CD4-positive, alpha-beta T cell treated with Interleukin-6 at 100 ng/mL for 8 hours (primary cell): Measurements from ENCODE around the gene PPIL4.
"Not testable (repeated sequence)": the region's sequence is repeated elsewhere in the genome, so short reads cannot be mapped to it uniquely, and the experiment has no call there.

Experiments used
- DNase-seq: peaks from one replicate; pipeline ENCODE4 v3.0.0-alpha.2; 2020; ENCODE audit warnings: mixed read lengths, low spot score

Gene PPIL4

DNA sequence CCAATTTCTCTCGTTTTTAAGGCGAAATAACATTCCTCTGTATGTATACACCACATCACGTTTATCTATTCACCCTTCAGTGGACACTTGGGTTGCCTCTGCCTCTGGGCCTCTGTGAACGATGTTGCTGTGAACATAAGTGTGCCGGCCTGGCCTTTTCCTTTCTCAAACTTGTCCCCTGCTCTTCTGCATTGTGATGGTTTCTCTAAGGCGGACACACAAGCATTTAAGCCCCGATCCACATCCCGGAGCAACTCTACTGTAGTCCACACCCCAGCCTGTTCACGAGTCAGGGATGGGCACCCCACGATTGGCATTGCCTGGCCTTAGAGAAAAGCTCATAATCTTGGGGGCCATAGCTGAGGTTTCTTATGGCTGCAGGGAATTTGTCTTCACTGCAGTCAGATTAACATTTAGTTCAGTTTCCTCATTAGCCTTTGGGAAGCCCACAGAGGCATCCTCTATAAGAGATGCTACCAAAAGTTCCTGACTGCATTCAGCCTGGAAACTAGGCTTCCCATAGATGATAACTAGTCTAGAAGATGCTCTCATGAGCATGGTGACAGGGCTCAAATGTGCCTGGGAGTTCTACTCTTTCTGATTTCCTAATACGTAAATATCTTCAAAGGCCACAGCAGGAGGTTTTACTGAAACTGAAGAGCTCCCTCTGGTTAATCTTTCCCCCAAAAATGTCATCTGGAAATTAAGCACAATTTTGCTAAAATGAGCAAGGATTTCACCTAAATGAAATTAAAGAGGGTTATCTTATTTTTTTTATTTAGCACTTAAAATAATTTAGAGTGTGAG, 61.8 kb downstream of the PPIL4 start:
- no peak for DNase-seq

DNA sequence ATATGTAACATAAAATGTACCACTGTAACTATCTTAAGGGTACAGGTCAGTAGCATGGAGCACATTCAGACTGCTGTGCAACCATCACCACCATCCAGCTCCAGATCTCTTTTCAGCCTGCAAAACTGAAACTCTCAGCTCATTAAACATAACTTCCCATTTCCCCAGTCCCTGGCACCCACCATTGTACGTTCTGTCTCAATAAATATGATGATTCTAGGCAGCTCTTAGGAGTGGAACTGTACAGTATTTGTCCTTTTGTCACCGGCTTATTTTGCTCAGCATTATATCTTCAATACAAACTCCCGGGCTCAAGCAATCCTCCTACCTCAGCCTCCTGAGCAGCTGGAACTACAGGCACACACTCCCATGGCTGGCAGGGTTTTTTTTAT, 62.5 kb downstream of the PPIL4 start:
- no peak for DNase-seq

GRCh38 chr6:149482545-149483333, 63.1 kb downstream of the PPIL4 start:
- peak; percentile 29 for DNase-seq

DNA sequence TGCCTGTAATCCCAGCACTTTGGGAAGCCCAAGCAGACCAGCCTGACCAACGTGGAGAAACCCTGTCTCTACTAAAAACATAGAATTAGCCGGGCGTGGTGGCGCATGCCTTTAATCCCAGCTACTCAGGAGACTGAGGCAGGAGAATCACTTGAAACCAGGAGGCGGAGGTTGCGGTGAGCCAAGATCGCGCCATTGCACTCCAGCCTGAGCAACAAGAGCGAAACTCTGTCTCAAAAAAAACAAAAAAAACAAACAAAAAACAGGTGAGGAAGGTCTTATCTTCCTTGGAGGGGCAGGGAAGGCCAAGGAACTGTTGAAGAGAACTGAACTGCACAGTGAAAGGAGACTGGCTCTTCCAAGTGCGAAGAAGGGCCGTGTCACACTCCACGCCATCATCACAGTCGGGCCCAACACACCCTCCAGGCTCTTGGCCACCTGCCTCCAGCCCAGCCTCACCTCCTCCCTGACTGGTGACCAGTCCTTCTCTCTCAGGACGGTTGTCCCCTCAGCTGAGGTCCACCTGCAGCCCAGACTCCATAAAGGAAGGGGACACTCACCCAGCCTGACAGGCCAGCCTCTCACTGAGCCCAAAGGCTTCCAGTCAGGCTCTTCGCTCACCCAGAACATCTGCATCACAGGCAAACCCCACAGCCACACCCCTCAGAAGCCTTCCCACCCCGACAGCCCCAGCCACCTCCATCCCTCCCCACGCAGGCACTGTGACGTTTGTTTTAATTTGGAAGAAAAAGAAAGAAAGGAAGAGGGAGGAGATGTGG, 65.2 kb downstream of the PPIL4 start:
- peak; percentile 47 for DNase-seq

DNA sequence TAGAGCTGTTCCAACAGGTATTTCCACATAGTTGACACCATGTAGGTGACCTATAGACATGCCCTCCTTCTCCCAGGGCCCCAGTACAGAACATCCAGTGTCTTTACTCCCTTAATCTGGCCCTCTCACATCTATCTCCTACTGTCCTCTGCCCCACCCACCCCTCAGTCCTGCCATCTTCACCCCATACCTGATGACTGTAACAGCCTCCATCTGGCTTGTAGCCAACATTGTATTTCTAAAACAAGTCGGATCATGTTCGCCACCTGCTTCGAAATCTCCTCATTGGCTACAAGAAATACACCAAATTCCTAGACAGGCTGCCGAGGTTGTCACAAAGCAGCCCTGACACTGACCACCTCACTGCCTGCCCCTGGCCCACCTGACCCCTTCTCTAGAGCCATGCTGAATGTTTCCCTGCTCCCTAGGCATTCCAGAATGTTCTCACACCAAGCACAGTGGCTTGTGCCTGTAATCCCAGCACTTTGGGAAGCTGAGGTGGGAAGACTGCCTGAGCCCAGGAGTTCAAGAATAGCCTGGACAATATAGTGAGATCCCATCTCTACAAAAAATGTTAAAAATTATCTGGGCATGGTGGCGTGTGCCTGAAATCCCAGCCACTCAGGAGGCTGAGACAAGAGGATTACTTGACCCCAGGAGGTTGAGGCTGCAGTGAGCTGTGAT, 67.1 kb downstream of the PPIL4 start:
- DNase-seq, result no peak

DNA sequence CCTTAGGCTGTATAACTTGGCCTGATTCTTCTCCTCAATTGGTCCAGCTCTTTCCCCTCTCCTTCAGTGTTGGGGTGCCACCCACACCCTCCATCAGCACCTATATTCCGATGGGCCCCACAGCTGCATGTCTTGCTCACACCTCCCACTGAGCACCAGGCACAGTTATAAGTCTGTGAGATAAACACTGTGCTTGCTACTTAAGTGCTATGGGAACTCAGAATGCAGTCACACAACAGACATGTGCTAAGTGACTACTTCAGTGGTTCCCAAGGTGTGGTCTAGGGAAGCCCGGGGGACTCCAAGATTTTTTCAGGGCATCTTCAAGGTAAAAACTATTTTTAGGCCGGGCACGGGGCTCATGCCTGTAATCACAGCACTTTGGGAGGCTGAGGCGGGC, 68.3 kb downstream of the PPIL4 start:
- DNase-seq, result no peak

- no peak for DNase-seq
These were observed 68.9 kb downstream of the PPIL4 start for GRCh38 chr6:149476789-149477455.

DNA sequence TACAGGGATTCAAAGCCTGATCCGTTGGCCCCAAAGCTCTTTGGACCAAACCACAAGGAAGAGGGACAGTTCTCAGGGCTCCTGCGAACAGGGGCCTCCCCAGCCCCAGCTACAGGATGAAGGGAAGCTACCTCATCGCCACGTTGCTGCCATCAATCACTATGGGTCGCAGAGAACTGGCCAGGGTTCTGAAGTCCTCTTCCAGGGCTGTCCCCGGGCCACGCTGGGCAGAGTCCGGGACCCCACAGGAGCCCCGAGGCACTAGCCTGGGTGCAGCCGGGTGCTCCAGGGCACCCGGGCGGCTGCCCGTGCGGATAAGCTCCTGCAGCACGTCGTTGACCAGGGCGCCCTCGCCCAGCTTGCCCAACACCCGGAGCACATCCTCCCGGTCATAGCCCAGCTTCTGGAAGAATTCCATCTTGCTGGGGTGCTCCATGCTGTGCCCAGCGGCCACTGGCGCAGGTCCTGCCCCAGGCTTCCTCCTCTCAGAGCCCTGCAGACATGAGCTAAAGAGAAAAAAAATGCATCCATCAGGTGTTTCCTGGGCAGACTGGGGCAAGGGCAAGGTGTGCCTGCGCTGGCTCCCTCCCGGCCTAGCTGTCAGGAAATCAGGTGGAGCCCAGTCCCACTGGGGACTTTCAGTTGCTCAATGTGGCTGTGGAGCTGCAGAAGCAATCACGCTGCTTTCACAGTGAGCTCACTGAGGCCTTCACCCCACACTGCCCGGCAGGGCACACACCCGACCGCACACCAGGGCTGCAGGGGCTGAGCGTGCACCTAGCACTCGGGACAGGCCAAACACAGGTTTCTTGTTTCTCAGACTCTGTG, 71.5 kb downstream of the PPIL4 start:
- no peak for DNase-seq

- DNase-seq, result no peak
These were observed 72.5 kb downstream of the PPIL4 start for GRCh38 chr6:149473080-149474052.

DNA sequence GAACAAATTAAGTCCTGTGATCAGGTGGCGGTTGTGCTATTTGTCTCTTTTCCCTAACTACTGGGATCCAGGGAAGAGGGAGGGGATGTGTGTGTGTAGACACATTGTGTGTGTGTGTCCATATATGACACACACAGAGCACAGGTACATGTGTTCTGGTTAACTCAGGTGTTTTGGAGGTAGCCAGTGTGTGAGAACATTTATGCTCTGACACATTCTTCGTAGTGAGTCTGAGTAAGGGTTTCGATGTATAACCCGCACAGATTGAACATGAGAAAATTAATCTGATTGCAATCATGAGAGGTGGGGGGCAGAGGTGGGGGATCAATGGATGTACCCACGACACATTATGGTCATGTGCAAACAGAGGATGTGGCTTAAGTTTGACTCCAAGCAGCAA, 73.6 kb downstream of the PPIL4 start:
- no peak for DNase-seq

- no peak for DNase-seq
These were observed 74.0 kb downstream of the PPIL4 start for GRCh38 chr6:149471801-149472200.

- no peak for DNase-seq
These were observed 74.9 kb downstream of the PPIL4 start for GRCh38 chr6:149470948-149471347.

DNA sequence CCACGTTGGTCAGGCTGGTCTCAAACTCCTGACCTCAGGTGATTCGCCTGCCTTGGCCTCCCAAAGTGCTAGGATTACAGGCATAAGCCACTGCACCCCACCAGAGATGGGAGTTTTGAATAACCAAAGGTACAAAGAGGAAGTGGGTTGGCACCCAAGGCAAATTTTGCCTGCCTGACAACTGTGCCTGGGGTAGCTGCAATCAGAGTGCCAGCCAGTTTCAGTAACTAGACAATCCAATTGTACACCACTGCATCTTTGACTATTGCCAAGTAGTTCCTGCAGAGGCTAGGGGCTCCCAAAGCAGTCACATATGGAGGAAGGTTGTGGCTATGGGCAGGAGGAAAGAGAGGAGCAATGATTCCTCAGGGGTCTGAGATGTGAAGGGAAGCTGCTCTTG, 77.7 kb downstream of the PPIL4 start:
- no peak for DNase-seq

GRCh38 chr6:149467265-149467664, 78.6 kb downstream of the PPIL4 start:
- DNase-seq, result no peak

DNA sequence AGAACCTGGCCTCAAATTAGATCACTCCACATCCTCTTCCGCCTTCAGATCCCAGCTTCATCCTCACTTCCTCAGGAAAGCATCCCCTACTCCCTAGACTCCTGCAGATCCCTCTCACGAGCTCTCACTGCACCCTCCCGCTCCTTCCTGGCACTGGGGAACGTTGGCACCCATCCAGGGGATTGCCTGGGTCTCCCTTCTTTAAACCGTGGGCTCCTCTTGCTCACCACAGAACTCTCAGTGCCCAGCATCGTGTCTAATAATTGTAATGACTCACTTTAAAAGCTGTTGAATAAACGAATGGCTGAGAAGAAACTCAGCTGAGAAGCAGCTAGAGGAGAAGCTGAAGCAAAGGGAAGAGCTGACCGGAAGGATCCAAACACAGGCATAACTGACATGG, 81.4 kb downstream of the PPIL4 start:
- no peak for DNase-seq

DNA sequence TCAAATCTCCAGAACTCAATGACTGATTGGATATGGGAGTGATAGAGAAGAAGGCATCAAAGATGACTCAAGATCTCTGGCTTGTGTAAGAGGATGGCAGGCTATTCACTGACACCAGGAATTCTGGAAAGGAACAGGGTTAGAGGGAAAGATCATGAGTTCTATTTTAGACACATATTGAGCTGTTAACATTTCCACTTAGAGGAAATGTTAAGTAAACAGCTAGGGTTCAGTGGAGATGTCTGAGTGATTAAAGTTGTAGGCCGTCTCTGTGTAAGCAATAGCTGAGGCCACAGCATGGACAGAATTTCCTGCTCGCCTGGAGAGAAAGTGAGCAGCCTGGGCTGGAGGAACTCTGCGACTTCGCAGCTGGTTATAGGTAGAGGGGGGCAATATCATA, 82.1 kb downstream of the PPIL4 start:
- DNase-seq, result no peak

GRCh38 chr6:149462712-149463111, 83.1 kb downstream of the PPIL4 start:
- not testable (repeated sequence) for DNase-seq

DNA sequence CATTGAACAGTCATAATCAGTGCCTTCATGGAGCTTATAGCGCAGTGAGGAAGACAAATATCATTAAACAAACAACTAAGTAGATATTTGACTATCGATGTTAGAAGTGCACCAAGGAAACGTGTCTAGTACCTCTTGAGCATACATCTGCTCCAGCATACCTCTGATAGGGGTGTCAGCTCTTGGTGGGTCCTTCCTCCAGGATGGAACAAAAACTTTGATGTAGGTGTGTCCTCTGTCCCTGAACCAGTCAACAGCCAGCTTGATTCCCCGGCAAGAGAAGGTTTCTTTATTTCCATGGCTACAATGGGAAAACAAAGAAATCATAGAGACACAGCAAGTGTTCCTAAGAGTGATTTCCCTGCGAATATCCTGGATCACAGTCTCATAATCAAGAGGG, 84.2 kb downstream of the PPIL4 start:
- no peak for DNase-seq

DNA sequence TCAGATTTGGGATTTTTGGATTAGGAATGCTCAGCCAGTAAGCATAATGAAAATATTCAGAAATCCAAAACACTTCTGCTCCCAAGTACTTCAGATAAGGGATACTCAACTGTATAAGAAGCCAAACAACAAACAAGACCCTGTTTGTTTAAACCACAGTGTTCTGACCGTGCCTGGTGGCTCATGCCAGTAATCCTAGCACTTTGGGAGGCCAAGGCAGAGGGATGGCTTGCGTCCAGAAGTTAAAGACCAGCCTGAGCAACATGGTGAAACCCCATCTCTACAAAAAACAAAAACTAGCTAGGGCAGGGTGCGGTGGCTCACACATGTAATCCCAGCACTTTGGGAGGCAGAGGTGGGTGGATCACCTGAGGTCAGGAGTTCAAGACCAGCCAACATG, 85.6 kb downstream of the PPIL4 start:
- DNase-seq, result not testable (repeated sequence)
